ELF-1 (cell line): Measurements from ENCODE around the gene FFAR4.

Experiments used
- DNase-seq: peaks from one replicate; pipeline ENCODE4 v3.0.0-alpha.2; 2016; ENCODE audit warnings: low read depth, low spot score

The FFAR4 gene

GRCh38 chr10:93599778-93600177 is 33.3 kb downstream of the FFAR4 start:
- DNase-seq, result no peak

DNA sequence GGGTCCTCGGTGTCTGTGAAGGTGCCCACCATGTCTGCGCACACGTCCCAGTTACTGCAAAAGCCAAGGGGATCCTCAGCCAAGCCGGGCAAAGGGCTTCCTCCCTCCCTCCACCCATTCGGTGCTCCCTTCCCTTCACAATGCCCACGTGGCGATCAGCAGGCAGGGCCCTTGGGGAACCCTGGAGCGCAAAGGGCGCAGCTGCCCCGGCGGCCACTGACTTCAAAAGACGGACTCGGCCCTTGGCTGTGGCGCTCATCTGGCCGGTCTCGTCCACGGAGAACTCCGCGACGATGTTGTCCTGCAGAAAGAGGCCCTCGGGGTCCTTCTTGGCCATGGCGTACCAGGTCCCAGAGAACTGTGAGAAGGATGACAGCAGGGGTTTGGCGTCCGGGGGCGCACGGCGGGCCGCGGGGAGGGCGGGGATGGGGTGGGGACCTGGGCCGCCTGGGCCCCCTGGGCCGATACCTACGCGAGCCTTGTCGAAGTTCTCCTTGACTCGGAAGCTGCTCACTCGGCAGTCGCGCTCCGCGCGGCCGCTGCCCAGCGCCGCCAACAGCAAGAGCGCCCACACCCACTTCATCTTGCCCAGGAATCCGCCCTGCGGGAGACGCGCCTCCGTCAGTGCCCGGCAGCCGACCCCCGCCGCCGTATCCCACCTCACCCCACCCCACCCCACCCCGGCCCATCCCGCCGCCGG is 34.1 kb downstream of the FFAR4 start:
- no peak for DNase-seq

- DNase-seq, result peak; percentile 20
These were observed 34.8 kb downstream of the FFAR4 start, which contains the start of gene RBP4 for GRCh38 chr10:93601146-93601773. Gene RBP4, minus strand, starts transcription at chr10:93601235. Its CDS starts 207 bp downstream, at chr10:93601028.

GRCh38 chr10:93601774-93602162 is 35.3 kb downstream of the FFAR4 start:
- DNase-seq, result no peak

GRCh38 chr10:93603023-93603422 is 36.6 kb downstream of the FFAR4 start:
- DNase-seq, result no peak

- DNase-seq, result no peak
These were observed 37.7 kb downstream of the FFAR4 start for GRCh38 chr10:93604146-93604545.

DNA sequence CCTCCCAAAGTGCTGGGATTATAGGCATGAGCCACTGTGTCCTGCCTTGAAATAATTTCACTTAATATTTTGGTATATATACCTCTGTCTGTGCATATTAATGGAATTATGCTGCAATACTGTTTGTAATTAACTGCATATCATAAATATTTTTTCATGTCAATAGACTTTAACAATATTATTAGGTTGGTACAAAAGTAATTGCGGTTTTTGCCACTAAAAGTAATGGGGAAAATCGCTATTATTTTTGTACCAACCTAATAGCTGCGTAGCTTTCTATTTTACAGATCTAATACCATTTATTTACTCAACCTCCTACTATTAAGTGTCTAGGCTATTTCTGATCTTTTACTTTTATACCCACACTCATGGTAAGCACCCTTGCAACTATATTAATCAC is 42.0 kb downstream of the FFAR4 start:
- DNase-seq, result no peak

GRCh38 chr10:93612311-93612710 is 45.8 kb downstream of the FFAR4 start, which contains the start of gene PDE6C:
Gene PDE6C, plus strand, starts transcription at chr10:93612537. Its CDS starts 189 bp downstream, at chr10:93612726.
- no peak for DNase-seq

GRCh38 chr10:93613126-93613525 is 46.7 kb downstream of the FFAR4 start:
- no peak for DNase-seq

DNA sequence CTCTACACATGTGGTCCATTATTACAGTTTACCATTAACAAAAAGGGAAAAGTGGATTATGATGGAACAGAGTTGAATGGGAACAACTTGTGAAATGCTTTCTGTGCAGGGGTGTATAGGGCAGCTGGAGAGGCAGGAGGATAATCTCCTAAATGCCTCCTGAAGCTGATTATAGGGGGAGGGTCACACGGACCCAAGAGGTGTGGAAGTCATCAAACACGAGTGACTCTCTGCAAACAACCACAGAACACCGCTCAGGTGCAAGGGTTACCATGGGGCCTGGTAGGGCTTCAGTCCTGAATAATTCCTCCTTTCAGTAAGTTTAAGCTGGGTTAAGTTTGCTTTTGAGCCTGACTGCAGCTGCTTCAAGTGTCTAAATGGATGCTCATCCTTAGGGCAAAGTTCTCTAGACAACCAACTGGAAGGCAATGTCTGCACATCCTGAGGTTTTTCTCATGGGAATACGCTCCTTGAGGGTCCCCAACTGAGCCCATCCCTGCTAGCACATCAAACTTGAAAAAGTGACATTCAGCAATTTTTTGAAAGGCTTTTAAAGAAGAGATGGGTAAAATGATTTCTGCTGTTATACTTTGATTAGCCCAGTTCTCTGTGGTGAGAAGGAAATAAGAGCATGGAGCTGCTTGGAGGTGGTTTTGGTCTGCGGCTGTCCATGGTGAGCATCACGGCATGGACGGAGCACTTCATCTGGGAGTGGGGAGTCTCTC is 47.8 kb downstream of the FFAR4 start:
- DNase-seq, result no peak

GRCh38 chr10:93615576-93616235 is 49.2 kb downstream of the FFAR4 start:
- no peak for DNase-seq

GRCh38 chr10:93620925-93621324 is 54.5 kb downstream of the FFAR4 start:
- no peak for DNase-seq

GRCh38 chr10:93622942-93623341 is 56.5 kb downstream of the FFAR4 start:
- DNase-seq, result no peak

GRCh38 chr10:93628858-93629257 is 62.4 kb downstream of the FFAR4 start:
- no peak for DNase-seq

DNA sequence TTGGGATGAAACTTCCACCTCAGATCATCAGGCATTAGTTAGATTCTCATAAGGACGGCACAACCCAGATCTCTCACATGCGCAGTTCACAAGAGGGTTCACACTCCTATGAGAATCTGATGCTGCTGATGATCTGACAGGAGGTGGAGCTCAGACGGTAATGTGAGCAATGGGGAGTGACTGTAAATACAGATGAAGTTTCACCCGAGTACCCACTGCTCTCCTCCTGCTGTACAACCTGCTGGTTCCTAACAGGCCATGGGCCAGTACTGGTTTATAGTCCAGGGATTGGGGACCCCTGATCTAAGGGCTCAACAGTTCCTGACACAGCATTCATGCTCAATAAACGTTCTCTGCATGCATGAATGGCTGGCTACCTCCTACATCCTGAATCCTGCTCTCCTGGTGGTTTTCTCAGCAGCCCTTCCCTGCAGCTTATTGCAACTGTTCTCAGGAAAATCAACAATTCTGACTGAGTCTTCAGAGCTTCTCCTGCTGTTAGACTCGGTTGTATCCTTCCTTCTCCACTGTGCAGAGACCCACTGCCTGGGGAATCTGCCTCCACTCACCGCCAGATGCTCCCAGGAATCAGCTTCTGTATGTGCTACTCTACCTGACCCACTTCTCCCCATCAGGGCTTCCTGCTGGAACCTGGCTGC is 63.3 kb downstream of the FFAR4 start:
- no peak for DNase-seq

DNA sequence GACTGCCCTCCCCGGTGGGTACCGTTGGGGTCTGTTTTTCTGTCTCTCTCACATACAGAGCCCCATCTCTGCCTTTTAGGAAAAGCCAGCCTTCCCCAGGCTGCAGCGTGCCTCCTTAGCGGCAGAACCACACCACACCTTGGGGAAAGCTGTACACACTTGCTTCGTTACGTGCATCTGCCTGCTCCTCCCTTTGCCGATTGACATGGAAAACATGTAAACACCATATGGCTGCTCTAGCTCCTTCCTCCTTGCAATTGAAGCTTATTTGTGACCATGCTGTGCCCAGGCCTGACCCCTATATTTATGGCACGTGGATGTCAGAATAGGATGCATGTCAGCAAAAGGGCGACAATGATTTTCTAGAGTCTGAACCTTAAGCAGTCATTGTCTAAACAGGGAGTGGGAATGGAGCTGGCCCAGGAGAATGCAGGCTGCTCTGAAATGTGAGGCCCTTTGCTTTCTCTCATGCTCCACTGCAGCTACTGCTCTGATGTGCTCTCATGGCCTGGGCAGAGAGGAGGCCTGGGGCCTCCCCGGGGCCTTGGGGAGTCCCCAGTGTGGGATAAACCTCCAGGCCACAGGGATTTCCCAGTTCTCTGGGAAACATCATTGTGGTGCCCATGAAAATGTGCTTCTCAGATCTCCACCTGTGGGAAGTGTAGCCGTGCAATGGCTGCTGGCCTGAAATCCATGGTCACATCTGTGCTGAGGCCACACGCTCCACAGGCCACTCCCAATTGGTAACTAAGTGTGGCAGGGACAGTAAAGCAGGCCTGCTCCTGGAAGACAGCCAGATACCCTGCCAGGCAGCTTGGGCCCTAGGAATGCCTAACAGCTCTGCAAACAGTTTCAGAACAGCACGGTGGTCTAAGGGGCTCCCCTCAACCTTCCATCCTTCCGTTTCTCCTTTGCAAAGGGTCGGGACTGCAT is 64.4 kb downstream of the FFAR4 start:
- no peak for DNase-seq
